SHP77 treated with DMSO at 0.1 percent for 48 hours (cell line): ENCODE measurements around the gene OR1J2.

Experiments
- DNase-seq: peaks from one replicate; lab custom pipeline; 2025; lab: John Stamatoyannopoulos, UW

Gene OR1J2

DNA sequence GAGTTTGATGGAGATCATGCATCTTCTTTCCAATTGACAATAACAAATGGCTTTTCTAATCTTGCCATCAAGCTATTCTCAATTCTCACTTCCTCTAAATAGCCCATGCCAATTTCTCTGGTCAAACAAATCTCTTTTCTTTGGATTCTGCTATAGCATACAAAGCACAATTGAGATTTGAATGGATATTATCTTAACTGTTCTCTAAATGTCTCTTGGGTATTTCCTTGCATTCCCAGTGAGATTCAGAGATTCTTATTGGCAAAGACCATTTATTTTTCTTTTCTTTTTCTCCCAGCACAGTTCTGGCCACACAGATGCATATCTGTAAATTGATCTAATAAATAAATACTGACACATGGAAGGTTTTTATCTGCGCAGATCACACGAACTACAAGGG is 42.2 kb downstream of the OR1J2 start, which contains the start of gene OR1N2:
Gene OR1N2, plus strand, starts transcription at position 301 of the 400 bp plus-strand sequence. CDS start 100 bp downstream, outside the sequence.
- no peak for DNase-seq
